ENCODE measurements around the gene ERC1.

Gene ERC1

DNA sequence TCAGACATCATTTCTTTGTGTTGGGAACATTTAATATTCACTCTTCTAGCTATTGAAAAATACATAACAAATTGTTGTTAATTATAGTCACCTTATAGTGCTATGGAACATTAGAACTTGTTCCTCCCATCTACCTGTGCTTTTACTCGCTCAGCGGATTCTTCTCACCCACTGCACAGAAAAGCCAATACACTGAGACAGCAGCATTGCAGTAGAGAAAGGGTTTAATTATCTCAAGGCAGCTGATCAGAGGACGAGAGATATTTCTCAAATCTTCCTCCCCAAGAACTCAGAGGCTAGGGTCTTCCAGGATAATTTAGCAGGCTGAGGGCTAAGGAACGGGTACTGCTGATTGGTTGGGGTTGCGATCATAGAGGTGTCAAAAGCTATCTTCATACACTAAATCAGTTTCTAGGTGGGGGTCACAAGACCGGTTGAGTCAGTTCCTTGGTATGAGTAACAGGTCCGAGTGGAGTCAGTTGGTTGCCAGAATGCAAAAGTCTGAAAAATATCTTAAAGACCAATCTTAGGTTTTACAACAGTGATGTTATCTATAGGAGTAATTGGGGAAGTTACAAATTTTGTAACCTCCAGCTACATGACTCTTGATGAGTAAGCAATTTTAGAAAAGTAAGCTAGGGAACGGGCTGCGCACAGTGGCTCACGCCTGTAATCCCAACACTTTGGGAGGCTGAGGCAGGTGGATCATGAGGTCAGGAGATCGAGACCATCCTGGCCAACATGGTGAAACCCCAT is 430.2 kb downstream of the ERC1 start:
- no peak for DNase-seq

- no peak for DNase-seq
Measured at GRCh38 chr12:1422604-1423315, 431.7 kb downstream of the ERC1 start.

DNA sequence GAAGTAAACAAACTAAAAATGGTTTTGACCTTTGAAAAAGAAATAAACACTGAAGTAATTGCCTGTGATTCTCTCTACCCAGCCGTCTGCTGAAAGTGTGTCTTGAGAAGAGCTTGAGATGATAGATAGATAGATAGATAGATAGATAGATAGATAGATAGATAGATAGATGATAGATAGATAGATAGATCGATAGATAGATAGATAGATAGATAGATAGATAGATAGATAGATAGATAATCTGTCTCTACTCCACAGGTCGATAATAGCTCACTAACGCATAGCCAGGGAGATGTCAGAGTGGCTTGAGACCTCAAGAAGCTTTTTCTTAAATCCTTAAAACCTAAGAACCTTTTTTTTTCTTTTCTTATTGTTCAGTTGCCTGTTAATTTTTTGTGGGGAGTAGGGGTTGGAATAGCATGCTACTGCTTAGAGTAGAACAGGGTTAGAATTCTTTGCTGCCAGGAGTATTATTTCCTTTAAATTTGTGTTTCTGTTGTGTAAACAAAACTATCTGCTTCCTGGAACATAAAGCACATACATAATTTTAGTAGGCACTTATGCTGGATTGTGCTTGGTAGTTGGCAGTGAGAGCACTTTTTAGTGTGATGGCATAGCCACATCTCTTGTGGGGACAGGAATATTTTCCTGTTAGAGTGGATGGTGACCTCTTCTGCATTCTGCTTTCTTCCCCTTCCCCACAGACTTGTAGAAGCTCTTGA is 433.8 kb downstream of the ERC1 start:
- no peak for DNase-seq

GRCh38 chr12:1425396-1425729 is 434.3 kb downstream of the ERC1 start:
- no peak for DNase-seq

- no peak for DNase-seq
Measured at GRCh38 chr12:1428671-1429070, 437.6 kb downstream of the ERC1 start.

DNA sequence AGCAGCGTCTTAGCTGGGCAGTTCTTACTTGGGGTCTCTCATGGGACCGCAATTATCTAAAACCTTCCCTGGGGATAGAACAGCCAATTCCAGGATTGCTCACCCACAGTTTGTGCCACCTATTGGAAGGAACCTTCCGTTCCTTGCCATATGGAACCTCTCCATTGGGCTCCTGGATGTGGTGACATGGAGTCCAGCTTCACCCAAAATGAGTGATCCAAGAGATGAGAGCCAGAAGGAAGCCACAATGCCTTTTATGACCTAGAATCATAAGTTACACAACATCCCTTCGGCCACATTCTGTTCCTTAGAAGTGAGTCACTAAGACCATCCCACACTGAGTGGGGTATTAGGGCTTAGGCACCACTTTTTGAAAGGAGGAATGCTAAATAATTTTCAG is 439.0 kb downstream of the ERC1 start:
- no peak for DNase-seq

GRCh38 chr12:1434296-1434955 is 443.4 kb downstream of the ERC1 start:
- no peak for DNase-seq

DNA sequence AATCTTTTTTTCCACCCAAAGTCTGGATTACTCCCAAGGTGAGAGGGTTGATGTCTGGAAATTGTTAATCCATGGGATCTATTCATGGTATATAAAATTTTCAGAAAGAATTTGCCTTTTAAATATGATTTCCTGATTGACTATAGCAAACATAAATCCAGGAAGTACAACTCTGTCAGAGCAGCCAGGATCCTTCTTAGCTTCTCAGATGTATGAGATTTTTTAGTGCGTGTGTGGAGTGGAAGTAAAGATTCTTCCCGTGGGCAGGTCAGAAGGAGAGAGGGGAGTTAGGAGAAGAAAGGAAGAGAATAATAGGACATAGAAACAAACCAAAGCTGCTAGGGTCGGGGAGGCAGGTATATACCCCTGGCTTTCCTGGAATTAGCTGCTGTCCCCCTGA is 444.0 kb downstream of the ERC1 start:
- no peak for DNase-seq

DNA sequence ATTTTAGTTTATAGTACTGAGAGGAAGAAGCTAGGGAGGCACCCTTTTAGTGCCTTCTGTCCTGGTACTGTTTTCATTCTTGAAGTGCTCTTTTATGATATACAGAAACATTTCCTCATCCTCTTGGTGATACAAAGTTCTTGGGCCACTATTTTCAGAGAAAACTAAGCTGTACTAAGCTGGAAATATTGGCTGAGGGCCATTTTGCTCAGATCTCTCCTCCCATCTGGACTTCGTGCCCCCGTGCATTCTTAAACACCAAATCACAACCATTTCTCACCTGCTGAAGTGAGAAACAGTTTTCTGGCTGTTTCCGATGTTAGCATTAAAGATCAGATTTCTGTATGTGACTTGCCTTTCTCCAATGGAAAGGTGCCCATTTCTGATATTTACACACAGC is 444.4 kb downstream of the ERC1 start:
- DNase-seq, result no peak

DNA sequence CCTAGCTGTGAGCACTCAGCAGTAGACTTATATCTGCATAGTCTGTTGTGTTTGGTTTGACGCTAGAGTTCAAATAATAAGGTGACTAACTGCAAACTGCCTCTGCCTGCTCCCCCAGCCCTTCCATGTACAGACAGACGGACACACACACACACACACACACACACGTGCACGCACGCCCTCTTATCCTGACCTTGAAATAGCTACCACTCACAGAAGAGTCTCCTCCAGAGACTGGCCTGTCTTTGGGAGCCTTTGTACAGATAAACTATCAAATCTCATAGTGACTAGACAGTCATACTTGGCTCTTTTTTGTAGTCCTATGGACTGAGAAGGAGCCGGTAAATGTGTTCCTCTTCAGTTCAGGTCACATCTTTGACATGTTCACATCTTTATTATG is 445.0 kb downstream of the ERC1 start:
- no peak for DNase-seq

DNA sequence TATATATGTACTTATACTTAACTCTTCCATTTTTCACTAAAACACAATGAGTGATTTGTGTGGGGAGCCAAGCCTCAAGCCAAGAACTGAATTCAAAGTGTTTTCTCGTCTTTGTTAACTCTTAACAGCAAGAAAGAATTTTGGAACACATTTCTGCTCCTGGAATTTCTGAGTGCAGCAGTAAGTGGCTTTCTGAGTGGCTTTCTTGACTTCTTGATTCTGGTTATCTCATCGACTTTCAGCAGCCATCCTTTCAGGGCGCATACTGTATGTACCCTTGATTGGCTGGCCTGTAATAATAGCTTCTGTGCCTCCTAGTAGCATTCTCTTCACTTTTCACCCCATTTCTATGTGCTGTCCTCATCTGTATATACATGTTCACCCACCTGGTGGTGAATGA is 446.0 kb downstream of the ERC1 start:
- no peak for DNase-seq

- DNase-seq, result no peak
Measured at GRCh38 chr12:1439201-1439600, 448.2 kb downstream of the ERC1 start.

DNA sequence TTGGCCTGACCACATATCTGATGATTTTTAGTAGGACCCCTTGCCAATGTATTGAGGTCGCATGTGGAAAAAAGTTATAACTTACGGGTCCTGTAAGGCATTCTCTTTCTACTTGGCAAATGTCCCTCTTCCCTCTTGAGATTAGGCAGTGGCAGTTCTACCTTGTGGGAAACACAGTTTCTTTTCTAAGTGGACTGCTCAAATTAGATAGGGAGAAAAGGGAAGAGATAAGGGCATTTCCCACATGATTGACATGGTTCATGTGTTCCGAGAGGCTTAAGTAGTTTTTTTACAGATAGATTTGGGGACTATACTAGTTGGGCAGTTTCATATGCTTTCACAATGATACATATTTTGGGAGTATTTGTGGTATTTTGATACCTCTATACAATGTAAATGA is 448.7 kb downstream of the ERC1 start:
- no peak for DNase-seq

- no peak for DNase-seq
Measured at GRCh38 chr12:1443421-1444141, 452.6 kb downstream of the ERC1 start.

GRCh38 chr12:1444142-1444516 is 453.1 kb downstream of the ERC1 start:
- no peak for DNase-seq

GRCh38 chr12:1445807-1446206 is 454.8 kb downstream of the ERC1 start:
- DNase-seq, result no peak

- no peak for DNase-seq
Measured at GRCh38 chr12:1448336-1448735, 457.3 kb downstream of the ERC1 start.

DNA sequence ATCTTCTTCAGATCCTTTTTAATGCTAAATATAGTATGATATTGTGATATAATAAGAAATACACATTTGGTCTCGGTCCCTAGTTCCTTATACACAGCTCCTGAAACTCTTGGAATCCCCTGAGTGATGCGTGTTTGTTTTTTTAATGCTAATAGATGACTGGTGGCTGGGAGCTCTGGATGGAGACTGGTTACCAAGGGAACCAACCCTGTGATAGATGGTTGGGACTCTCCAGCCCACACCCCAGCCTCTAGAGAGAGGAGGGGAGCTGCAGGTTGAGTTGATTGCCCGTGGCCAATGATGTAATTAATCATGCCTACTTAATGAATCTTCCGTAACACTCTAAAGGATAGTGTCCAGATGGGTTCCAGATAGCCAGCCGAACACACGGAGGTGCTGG is 462.8 kb downstream of the ERC1 start:
- DNase-seq, result no peak

- DNase-seq, result no peak
Measured at GRCh38 chr12:1456885-1457284, 465.9 kb downstream of the ERC1 start.

- DNase-seq, result no peak
Measured at GRCh38 chr12:1457901-1458300, 466.9 kb downstream of the ERC1 start.

DNA sequence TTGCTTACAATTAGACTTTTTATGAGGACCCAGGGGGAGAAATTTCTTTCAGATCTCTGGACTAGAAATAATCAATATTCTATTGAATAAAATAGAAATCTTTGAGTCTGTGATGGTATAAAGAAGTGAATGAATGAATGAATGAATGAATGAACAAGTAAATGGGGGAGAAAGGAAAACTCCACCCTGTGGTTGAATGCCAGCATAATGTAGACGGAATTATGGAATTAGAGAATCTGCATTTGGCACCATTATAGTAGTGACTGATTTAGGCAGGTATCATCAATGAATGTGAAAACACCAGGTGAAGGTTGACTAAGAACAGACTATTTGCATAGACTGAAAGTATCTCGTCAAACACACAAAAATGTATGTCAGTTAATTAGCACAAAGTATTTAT is 468.3 kb downstream of the ERC1 start:
- no peak for DNase-seq

DNA sequence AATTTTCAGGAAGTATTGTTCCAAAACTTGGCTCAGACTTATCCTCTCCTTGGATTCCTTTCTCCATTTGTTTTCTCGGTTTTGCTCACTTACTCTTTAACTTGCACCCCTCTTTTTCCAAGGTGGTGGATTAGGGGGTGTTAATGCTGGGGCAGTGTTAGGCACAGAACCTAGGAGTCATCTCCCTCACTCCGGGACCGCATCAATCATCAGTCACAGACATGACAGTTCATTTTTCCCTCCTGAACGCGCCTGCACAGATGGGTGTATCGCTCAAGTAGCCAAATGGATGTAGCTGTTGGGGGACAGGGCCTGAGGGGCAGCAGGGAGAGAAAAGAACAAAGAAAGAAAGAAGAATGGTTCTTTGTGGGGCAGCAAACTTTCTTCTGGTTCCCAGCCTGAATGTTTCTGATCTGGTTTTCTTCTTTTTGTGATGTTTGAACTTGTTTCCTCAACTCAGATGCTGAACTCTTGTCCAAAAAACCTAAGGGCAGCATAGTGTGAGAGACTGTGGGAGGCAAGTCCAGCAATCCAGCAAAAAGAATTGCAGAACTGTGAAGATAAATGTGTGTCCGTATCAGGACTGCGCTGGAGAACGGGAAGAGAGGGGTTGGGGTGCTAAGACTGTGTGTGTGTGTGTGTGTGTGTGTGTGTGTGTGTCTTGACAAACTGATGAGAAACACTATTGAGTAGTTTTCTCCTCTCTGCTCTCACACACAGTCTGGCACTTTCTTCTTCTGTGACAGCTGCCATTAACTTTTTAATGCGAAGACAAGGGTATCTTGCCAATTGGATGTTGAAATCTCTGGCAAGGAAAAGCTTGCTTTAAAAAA is 472.3 kb downstream of the ERC1 start:
- DNase-seq, result no peak
